Progenitor cell of endocrine pancreas (in vitro differentiated cells): ENCODE results near the gene MMAB. TPM values are rescaled to one million over a fixed set of nuclear protein-coding genes. Genes with fewer than 3 reads are reported as not detected.

Experiments
- DNase-seq: peaks from one replicate; pipeline ENCODE4 v3.0.0; 2021; ENCODE audit warnings: low spot score; ENCODE audit not compliant: unreplicated experiment
- H3K27ac Mint-ChIP-seq: 2 replicates; pipeline ENCODE4 v1.8.0; 2021; ENCODE audit warnings: mild to moderate bottlenecking, moderate library complexity, mixed read lengths
- H3K27me3 Mint-ChIP-seq: 2 replicates; pipeline ENCODE4 v1.8.0; 2021; ENCODE audit warnings: mixed read lengths
- H3K36me3 Mint-ChIP-seq: 2 replicates; pipeline ENCODE4 v1.8.0; 2022; ENCODE audit warnings: mixed read lengths; ENCODE audit not compliant: insufficient read depth
- H3K4me1 Mint-ChIP-seq: 2 replicates; pipeline ENCODE4 v1.8.0; 2021; ENCODE audit warnings: low read depth, mixed read lengths
- H3K4me3 Mint-ChIP-seq: 2 replicates; pipeline ENCODE4 v1.8.0; 2021; ENCODE audit warnings: low read depth, mild to moderate bottlenecking, moderate library complexity, mixed read lengths
- H3K9me3 Mint-ChIP-seq: 2 replicates; pipeline ENCODE4 v1.8.0; 2021; ENCODE audit warnings: low read depth, mixed read lengths
- CTCF ChIP-seq: fragments of 200-600 bp; sonication (generic); IDR thresholded peaks from one replicate; pipeline ENCODE4 v1.5.0; 2021; ENCODE audit warnings: antibody characterized with exemption, mild to moderate bottlenecking; ENCODE audit not compliant: unreplicated experiment
- total RNA-seq: library from RNA; stranded (reverse); gene quantifications from 2 replicates; pipeline ENCODE4 v1.2.1, GENCODE V29; 2021

MMAB gene
- total RNA-seq, 1 donor from 2014 or later, result 35.3 TPM

- no peak overlapping the region for H3K27ac Mint-ChIP-seq
- no peaks in the 10 kb centered on the region for H3K27me3 Mint-ChIP-seq
- no peak for TF ChIP-seq CTCF
- peaks cover 6% of the 10 kb centered on the region for H3K36me3 Mint-ChIP-seq
- peaks cover 10% of the 10 kb centered on the region for H3K4me1 Mint-ChIP-seq
- no peak for DNase-seq
- no peaks in the 10 kb centered on the region for H3K9me3 Mint-ChIP-seq
- H3K4me3 Mint-ChIP-seq, result no peak overlapping the region
Observed at GRCh38 chr12:109578330-109578927, 5.1 kb upstream of the MMAB start.

GRCh38 chr12:109577311-109577710, 4.0 kb upstream of the MMAB start:
- Mint-ChIP-seq H3K4me1 (peaks cover 18% of the 10 kb centered on the region), H3K36me3 (peaks cover 6% of the 10 kb centered on the region), H3K4me3 (no peak overlapping the region), H3K27ac (no peak overlapping the region), H3K27me3 (no peaks in the 10 kb centered on the region), H3K9me3 (no peaks in the 10 kb centered on the region)
- DNase-seq, result no peak
- no peak for TF ChIP-seq CTCF

- H3K9me3 Mint-ChIP-seq, result no peaks in the 10 kb centered on the region
- peaks cover 18% of the 10 kb centered on the region for H3K4me1 Mint-ChIP-seq
- TF ChIP-seq CTCF, result no peak
- no peak overlapping the region for H3K27ac Mint-ChIP-seq
- peaks cover 6% of the 10 kb centered on the region for H3K36me3 Mint-ChIP-seq
- DNase-seq, result no peak
- no peak overlapping the region for H3K4me3 Mint-ChIP-seq
- H3K27me3 Mint-ChIP-seq, result no peaks in the 10 kb centered on the region
Observed at GRCh38 chr12:109575683-109576082, 2.4 kb upstream of the MMAB start.

GRCh38 chr12:109573914-109574244, 575 bp upstream of the MMAB start:
- H3K36me3 Mint-ChIP-seq, result peaks cover 4% of the 10 kb centered on the region
- H3K4me3 Mint-ChIP-seq, result peak overlapping the region; percentile 88
- no peaks in the 10 kb centered on the region for H3K27me3 Mint-ChIP-seq
- H3K4me1 Mint-ChIP-seq, result peaks cover 18% of the 10 kb centered on the region
- no peak for DNase-seq
- TF ChIP-seq CTCF, result no peak
- H3K27ac Mint-ChIP-seq, result peak overlapping the region; percentile 97
- no peaks in the 10 kb centered on the region for H3K9me3 Mint-ChIP-seq

GRCh38 chr12:109572506-109572845, 828 bp downstream of the MMAB start:
- H3K4me1 Mint-ChIP-seq, result peaks cover 18% of the 10 kb centered on the region
- H3K27ac Mint-ChIP-seq, result peak overlapping the region; percentile 97

More at GRCh38 chr12:109572506-109572845, 828 bp downstream of the MMAB start:
- peaks cover 8% of the 10 kb centered on the region for H3K36me3 Mint-ChIP-seq
- H3K4me3 Mint-ChIP-seq, result peak overlapping the region; percentile 88
- no peaks in the 10 kb centered on the region for H3K9me3 Mint-ChIP-seq
- no peak for DNase-seq
- no peaks in the 10 kb centered on the region for H3K27me3 Mint-ChIP-seq
- TF ChIP-seq CTCF, result no peak
